Forelimb muscle (tissue), 1 donor: ENCODE measurements around the gene SLC9A2. TPM values are rescaled to one million over a fixed set of nuclear protein-coding genes. Genes with fewer than 3 reads are reported as not detected.

Source experiments
- DNase-seq: peaks from one replicate; pipeline ENCODE4 v3.0.0-alpha.2; 2013; ENCODE audit warnings: low read depth
- polyA plus RNA-seq: library from polyadenylated mRNA; unstranded; fragments of 120-200 nt; gene quantifications from one replicate; pipeline ENCODE4 v1.2.1, GENCODE V29; 2013; ENCODE audit not compliant: insufficient read length

SLC9A2 gene
- polyA plus RNA-seq, 1 donor = 2.6 TPM

DNA sequence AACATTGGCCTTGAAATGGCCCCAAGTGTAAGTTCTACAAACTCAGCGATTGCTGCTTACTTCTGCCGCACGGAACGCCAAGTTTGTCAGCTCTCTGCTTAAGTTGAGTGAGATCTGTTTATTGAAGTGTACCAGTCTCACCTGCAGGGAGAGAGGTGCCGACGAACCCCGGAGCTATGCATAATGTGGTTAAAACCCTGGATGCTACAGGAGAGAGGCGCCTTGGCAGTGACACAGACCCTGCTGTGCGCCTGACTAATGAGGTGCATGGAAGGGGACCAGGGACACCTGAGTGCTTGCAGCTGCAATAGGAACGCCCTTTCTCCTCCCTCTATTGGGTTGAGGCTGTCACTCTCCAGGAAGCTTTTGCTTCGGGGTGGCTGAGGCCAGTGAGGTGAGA, 979 bp downstream of the SLC9A2 start:
- no peak for DNase-seq

DNA sequence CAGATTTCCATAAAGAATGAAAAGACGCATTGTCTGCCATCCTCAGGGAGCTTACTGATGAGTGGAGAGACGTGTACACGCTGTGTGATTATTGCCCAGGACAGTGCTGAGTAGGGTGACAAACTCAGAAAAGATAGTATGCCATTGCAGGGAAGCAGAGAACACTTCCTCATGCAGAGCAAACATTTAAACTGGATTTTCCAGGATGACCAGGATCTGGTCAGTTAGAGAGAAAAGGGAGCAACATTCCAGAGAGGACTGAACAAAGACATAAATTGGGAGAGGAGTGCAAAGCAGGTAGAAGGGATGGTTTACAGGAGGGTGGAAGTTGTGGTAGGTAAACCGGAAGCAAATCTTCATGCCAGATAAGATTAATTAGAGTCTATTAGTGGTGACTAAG, 2.3 kb downstream of the SLC9A2 start:
- no peak for DNase-seq

DNA sequence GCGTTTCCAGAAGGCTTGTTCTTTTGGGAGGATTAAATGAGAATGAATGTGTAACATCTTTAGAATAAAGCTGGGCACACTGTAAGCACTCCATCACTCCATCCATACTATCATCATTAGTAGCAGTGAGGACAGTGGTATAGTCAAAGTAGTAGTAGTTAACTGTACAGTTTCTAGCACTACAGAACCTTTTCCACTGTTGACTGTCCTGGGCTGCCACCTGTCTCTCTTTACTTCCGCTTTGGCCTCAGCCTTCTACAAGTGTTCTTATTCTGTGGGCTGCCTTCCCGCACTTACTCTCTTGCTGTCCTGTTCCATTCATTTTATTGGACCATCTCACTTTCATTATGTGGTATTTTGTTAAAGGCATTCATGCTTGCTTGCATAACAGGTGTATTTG, 3.3 kb downstream of the SLC9A2 start:
- no peak for DNase-seq

DNA sequence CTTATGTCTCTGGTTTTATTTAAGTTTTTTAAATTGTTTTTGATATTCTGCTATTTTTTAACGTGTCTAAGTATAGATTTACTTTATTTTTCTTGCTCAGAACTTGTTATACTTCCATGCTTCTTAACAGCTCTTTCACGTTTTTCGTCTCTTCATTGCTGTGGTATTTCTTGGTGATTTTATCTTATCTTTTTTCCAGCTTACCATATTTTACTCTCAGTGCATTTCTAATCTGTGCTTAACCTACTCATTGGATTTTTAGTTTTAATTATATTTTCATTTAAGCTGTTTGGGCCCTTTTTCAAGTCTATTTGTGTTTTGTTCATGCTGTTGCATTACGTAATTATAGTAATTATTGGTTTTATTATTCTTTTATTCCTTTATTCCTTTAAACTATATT, 11.1 kb downstream of the SLC9A2 start:
- DNase-seq = no peak

DNA sequence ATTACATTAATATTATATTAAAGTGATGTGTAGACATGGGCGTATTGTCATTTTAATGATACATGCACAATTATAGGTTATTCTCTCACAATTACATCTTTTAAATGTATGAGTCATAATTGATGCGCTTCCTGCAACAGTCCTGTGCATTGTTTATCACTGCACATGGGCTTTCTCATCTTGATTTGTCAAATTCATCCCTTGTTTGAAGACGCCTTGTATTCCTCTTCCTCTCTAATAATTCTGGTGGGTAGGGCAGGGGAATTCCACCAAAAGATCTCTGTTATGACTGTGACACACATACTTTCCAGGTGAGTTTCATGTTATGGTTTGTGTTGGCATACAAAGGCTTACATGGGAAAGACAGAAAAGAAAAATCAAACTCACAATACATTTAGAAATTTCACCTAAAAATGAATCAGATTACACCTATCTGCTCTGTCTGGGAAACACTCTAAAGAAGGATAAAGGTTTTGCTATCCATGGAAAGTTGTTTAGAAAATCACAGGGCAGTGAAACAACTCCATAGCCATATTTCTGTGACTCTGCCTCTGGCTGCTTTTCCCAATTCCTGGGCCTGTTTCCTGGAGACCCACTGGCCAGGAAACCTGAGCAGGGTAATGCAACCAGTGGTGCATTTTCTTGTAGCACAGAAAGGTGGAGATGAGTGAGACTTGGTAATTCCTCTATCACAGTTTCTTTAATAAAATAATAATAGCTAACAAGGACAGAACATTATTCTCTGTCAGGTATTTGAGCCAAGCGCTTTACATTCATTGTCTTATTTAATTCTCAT, 13.2 kb downstream of the SLC9A2 start:
- no peak for DNase-seq

DNA sequence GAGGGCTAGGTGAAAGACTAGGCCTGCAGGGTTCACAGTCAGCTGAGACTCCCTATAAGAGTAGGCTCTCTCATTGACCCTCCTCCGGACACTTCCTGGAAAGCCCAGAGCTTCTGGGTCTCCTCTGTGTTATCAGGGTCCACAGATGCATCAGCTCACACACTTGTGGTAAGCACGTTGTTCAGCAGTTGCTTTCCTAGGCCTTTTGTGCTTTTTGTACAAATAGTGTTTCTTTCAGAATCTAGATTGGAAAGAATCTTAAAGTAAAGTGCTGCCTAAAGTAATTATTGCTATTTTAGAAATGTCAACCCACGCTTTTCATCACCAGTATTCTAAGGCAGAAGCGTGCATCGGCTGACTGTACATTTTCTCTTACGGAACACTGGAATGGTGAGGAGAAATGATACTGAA, 15.5 kb downstream of the SLC9A2 start:
- DNase-seq = no peak

DNA sequence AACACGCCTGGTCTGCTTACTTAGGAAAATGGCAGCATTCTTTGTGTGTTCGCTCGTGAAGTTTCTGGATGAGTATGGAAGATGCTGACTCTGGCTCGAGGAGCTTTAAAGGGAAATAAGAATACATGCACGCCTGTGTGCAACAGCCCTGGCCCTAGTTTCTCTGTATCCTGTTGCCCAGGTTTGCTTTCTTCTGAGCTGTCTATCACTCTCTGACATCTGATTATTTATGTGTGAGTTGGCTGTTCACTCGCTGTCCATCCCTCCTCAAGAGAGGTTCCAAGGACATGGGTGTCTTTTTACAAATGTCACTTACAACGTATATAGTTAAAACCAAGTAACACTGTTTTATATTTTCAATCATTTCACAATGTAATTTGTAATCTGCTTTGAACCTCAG, 16.0 kb downstream of the SLC9A2 start:
- DNase-seq = no peak

DNA sequence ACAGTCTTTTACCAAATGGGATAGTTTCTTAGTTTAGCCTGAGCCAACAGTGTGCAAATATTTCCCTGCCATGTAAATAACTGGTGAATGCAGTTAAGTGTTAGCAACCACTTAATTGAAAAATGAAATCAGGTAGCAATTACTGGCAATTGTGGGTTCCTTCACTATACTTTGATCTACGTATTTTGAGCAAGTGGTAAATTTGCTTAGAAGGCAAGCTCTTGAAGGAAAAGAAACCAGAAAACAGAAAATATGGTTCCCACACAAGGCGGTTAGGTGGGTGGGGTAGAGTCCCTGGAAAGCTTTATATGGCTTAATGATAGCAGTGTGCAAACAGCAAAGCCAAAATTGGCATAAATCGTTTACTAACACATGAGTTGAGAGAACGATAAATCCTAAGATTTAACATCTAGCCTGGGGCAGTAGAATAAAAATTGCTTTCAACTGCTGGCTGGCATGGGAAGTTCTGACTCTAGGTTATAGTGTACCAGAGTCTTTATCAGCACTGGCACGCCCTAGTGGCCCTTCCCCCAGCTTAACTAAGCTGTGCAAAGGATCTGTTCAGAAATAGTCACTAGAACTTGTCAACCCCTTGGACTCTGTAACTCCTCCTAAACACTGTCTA, 17.0 kb downstream of the SLC9A2 start:
- no peak for DNase-seq

DNA sequence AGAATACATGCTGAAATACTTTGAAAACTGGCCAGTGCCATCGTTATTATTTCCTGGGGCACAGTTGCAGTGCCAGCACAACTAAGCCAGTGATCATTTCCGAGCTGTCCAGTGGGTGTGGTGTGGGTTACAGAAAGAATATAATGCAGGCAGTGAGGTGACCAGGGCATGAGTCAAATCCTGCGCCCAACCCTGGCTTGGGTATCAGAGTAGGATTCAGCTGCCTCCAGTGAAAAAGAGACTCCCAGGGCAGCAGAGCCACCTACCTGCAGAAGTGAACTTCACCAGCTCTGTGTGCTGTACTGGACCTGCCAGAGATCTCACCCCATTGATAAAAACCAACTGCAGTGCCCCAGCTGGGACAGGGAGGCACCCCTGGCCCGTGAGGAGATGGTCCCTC, 18.0 kb downstream of the SLC9A2 start:
- DNase-seq = no peak

DNA sequence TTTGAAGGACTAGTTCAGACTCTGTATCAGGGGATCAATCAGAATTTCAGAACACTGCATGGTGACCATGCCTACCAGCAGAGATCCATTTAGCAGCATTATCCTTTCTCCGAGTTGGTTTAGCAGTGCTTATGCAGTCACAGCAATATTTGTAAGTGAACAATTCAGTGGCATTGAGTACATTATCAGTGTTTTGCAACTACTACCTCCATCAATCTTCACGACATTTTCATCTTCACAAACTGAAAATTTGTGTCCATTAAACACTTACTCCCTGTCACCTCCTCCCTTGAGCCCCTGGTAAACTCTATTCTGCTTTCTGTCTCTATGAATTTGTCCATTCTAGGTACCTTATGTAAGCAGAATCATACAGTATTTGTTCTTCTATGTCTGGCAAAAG, 20.1 kb downstream of the SLC9A2 start:
- DNase-seq = no peak

DNA sequence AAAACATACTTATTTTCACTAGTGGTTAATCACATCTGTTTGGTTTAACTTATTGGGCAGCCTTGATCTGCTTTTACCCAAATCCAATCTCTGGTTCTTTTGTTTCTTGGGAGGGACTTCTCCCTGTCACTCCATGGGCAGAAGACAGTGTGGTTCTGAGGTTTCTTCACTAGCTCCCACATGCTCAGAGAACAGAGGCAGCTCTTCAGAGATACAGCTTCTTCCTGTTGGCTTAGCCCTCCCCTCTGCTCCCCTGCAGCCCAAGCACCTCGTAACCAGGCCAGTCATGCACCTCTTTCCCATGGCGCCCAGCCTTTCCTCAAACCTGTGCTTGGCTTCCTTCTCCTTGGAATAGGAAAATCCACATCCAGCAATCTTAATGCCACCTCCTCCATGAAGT, 32.8 kb downstream of the SLC9A2 start:
- no peak for DNase-seq

DNA sequence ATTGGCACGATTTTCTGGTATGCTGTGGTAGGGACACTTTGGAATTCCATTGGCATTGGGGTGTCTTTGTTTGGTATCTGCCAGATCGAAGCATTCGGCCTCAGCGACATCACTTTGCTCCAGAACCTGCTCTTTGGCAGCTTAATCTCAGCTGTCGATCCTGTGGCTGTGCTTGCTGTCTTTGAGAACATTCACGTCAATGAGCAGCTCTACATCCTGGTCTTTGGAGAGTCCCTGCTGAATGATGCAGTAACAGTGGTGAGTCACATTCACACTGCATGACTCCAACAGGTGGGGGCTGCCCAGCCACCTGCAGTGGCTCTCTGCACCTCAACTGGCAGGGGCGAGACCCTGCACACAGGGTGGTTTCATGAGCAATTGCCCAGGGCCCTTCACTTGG, 38.4 kb downstream of the SLC9A2 start:
- DNase-seq = no peak

DNA sequence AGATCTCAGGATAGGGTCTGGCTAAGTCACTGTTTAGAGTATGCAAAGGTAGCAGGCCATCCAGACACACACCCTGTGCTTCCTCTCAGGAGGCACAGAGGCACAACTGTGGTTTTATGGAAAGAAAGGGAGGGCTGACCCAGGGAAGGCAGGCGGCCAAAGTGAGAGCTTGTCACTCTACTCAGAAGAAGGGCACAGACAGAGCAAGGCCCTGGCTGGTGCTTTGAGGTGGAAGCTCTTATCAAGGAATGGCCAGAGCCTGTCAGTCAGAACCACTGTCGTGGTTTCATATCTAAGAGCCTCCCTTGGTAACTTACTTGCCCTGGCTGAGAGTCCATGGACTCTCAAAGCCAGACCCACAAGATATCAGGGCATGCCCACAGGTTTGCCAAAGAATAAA, 40.7 kb downstream of the SLC9A2 start:
- no peak for DNase-seq

DNA sequence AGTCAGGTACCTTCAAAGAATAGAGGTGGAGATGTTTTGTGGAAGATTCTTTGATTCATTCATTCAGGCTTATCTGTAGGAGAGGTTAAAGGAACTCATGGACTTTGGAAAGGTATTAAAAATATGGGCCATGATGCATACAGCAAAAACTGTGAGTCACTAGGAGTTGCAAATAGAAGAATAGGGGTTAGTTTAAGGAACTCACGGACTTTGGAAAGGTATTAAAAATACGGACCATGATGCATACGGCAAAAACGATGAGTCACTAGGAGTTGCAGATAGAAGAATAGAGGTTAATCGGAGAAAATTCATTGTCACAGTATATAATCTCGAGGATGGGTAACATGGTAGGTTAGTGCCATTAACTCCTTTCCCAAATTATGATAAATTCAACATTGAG, 41.2 kb downstream of the SLC9A2 start:
- no peak for DNase-seq

DNA sequence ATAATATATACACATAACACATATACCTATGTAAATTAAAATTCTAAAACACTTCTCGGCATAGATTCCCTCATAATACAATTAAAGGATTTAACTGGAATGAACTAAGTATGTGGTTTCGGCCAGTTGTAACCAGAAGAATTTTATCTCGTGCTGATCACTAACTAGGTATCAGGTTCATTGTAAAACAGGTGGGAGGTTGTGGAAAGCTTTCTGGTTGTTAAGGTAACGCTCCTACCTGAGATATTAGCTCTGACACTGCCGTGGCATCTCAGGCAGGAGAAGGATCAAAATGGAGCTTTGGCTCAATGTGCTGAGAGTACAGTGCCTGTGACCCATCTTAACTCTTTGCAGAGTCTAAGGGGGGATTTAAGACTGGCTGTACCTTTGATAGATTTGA, 42.5 kb downstream of the SLC9A2 start:
- no peak for DNase-seq

DNA sequence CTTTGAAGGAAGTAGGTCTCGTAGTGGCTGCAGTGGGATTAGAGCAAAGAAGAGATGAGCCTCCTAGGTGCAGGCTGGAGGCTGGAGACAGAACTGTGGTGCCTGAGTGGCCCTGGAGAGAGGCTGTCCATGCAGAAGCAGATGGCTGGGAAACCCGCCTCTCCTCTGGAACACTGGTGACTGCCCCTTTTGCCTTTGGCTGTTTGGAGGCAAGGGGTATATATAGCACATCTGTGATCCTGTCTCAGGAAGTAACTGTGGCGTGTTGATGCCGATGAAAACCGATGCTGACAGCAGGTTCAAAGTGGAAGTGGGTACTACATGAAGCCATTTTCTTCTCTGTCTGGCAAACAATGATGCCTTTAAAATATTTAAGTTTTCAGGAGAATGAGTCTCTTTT, 43.5 kb downstream of the SLC9A2 start:
- DNase-seq = no peak

DNA sequence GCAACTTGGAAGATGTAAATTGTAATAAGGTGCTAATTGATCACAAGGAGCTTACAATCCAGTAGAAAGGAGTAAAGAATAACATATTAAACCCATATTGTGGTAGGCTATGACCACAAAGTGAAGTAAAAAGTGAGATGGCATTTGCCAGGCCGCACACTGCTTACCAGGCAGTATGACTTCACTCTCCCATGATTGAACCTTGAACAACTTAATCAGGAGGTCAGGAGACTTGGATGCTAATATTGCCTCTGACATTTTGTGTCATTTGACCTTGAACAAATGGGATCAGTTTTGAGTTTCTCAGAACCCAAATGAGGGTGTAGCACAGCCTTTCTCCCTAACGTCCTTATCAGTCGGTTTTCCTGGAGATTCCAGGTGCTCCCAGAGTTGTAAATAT, 44.0 kb downstream of the SLC9A2 start:
- no peak for DNase-seq

DNA sequence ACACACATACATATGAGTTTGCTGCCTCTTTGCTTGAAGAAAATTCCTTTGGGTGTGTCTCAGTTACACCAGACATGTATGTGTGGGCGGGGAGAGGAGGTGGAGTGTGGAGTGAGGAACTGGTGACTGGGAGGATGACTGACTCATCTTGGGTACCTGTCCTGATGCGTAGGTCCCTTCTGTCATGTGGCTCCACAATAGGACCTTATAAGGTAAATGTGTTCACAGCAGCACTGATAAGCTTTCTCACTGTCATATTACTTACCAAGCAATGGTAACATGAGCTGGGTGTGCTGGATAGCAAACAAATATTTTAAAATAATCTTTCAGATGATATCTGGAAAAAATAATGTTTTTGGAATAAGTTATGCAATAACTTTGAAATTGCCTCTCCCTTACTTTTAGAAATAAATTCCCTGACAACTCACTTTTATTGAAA, 45.1 kb downstream of the SLC9A2 start:
- no peak for DNase-seq

DNA sequence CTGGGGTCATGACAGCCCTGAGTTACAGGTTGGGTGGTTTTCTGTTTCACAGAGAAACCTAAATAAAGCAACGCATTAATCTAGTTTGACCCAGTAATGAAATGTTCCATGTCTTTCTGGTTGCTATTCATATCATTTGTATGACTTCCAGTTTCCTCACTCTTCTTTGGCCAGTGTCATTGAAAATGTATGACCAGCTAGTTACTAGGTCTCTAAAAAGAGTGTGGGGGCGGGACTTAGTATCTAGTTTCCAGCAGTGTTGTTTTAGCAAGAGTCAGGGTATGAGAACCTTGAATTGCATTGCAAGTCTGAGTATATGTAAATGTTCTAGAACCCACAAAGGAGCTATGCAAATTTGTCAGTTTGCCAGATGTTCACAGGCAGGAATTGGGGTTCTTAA, 47.7 kb downstream of the SLC9A2 start:
- DNase-seq = no peak

DNA sequence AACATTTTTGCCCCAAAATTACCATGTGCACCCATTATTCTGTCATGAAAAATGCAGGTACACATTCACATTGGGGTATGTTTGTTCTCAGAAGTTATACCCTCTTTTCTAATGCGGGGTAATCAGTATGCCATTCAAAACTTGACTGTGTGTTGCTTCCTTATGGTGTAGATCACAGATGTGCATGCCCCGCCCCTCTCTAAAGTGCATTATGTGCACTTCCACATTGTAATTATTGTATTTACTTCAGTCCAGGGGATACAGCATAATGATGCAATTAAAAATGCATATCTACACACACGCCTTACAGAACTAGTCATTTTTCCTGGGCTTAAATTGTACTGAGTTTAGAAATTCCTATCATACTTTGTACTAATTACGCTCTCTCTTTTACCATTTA, 48.8 kb downstream of the SLC9A2 start:
- DNase-seq = no peak

DNA sequence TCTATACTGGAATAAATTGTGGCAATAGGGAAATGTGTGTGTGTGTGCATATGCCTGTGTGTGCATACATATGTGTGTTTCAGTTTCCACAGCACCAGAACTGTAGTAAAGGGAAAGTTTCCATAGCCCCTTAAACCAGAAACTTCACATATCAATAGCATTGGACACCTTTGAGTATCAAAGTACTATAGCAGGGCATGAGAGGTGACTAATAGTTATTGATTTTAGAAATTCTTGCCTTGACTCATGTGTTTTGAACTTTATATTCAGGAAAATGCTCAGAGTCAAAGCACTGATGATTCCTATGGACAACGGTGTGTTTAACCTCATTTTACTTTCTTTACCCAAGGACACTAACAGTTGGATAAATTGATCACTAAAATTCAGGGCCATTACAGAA, 50.0 kb downstream of the SLC9A2 start:
- no peak for DNase-seq

DNA sequence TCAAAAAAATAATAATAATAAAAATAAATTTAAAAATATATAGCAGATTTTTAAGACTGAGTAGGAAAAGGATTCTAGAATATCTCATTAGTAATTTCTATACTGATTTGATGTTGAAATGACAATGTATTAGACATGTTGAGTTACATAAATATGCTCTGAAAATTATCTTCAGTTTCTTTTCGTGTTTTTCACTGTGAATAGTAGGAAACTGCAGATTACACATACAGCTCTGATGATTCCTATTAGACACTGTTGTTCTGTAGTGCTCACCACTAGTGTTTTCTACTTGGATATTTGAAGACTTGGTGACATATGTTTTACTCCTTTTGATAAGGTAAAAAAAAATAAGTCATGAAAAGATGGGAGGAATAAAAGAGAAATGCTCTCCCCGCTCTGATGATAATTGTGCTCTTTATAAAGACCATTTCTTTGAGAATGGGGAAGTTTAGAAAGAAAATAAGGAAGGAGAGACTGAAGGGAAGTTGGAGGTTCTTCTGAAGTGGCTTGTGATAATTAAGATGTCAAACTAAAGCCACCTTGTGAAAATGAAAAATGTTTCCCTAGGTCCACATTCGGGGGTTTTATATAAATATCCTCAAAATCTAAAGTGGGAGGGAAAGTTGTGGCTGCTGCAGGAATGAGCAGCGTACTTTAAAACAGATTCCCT, 52.9 kb downstream of the SLC9A2 start:
- no peak for DNase-seq

DNA sequence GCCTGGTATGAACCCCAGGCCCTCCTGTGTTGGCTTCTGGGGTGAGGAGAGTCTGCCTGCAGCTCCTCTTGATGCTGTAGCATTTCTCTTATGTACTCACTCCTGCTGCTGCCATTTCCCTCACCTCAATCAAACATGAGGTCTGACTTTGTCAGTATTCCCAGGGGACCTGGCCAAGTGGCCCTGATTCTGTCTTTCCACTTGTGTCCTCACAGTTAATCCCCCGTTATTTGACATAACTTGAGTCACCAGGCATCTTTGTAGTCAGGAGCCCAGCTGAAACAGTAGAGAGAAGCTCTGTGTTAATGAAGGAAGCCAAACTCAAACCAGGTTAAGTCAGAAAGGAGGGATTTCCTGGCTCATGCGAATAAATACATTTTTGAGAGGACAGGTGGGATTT, 55.0 kb downstream of the SLC9A2 start:
- DNase-seq = no peak
